HEK293 (cell line): ENCODE results near the gene ZNF594.

ENCODE experiments used
- FEZF1 ChIP-seq: fragments of 450-650 bp; formaldehyde crosslinking; IDR thresholded peaks from 2 replicates; pipeline ENCODE4 v1.5.1; 2016; ENCODE audit warnings: missing biosample characterization, missing genetic modification characterization
- KLF1 ChIP-seq: fragments of 450-650 bp; formaldehyde crosslinking; IDR thresholded peaks from 2 replicates; pipeline ENCODE4 v1.5.1; 2016; ENCODE audit warnings: missing biosample characterization, missing genetic modification characterization
- KLF9 ChIP-seq: fragments of 450-650 bp; formaldehyde crosslinking; IDR thresholded peaks from 2 replicates; pipeline ENCODE4 v1.5.1; 2016; ENCODE audit warnings: missing biosample characterization, missing genetic modification characterization, low read depth
- MYNN ChIP-seq: fragments of 450-650 bp; formaldehyde crosslinking; IDR thresholded peaks from 2 replicates; pipeline ENCODE4 v1.5.1; 2016; ENCODE audit warnings: missing biosample characterization, missing genetic modification characterization, borderline replicate concordance
- SP3 ChIP-seq: fragments of 450-650 bp; formaldehyde crosslinking; IDR thresholded peaks from 2 replicates; pipeline ENCODE4 v1.5.1; 2016; ENCODE audit warnings: missing biosample characterization, missing genetic modification characterization
- TCF7L2 ChIP-seq: IDR thresholded peaks from 2 replicates; pipeline ENCODE4 v1.6.1; 2011; ENCODE audit warnings: low read depth, mild to moderate bottlenecking, inconsistent platforms, low read length, moderate library complexity, borderline replicate concordance
- WT1 ChIP-seq: fragments of 450-650 bp; formaldehyde crosslinking; IDR thresholded peaks from 2 replicates; pipeline ENCODE4 v1.5.1; 2016; ENCODE audit warnings: missing biosample characterization, missing genetic modification characterization
- YY2 ChIP-seq: fragments of 450-650 bp; formaldehyde crosslinking; IDR thresholded peaks from 2 replicates; pipeline ENCODE4 v1.5.1; 2016; ENCODE audit warnings: missing biosample characterization, missing genetic modification characterization
- ZBTB1 ChIP-seq: fragments of 450-650 bp; formaldehyde crosslinking; IDR thresholded peaks from 2 replicates; pipeline ENCODE4 v1.5.1; 2016; ENCODE audit warnings: missing biosample characterization, missing genetic modification characterization
- ZBTB20 ChIP-seq: fragments of 450-650 bp; formaldehyde crosslinking; IDR thresholded peaks from 2 replicates; pipeline ENCODE4 v1.5.1; 2016; ENCODE audit warnings: missing biosample characterization, missing genetic modification characterization
- ZNF157 ChIP-seq: fragments of 450-650 bp; formaldehyde crosslinking; IDR thresholded peaks from 2 replicates; pipeline ENCODE4 v1.5.1; 2016; ENCODE audit warnings: missing biosample characterization, missing genetic modification characterization
- ZNF341 ChIP-seq: fragments of 450-650 bp; formaldehyde crosslinking; IDR thresholded peaks from 2 replicates; pipeline ENCODE4; 2016; ENCODE audit warnings: low read depth, missing biosample characterization, missing genetic modification characterization
- ZNF423 ChIP-seq: fragments of 450-650 bp; formaldehyde crosslinking; IDR thresholded peaks from 2 replicates; pipeline ENCODE4 v1.5.1; 2016; ENCODE audit warnings: missing biosample characterization, missing genetic modification characterization
- ZNF48 ChIP-seq: fragments of 450-650 bp; formaldehyde crosslinking; IDR thresholded peaks from 2 replicates; pipeline ENCODE4 v1.5.1; 2016; ENCODE audit warnings: missing biosample characterization, missing genetic modification characterization
- ZNF501 ChIP-seq: fragments of 450-650 bp; formaldehyde crosslinking; IDR thresholded peaks from 2 replicates; pipeline ENCODE4 v1.5.1; 2016; ENCODE audit warnings: missing biosample characterization, missing genetic modification characterization
- ZNF510 ChIP-seq: fragments of 450-650 bp; formaldehyde crosslinking; IDR thresholded peaks from 2 replicates; pipeline ENCODE4 v1.5.1; 2018; ENCODE audit warnings: mild to moderate bottlenecking, missing genetic modification characterization, missing biosample characterization; ENCODE audit not compliant: insufficient replicate concordance
- ZNF558 ChIP-seq: fragments of 450-650 bp; formaldehyde crosslinking; IDR thresholded peaks from 2 replicates; pipeline ENCODE4 v1.5.1; 2016; ENCODE audit warnings: missing biosample characterization, missing genetic modification characterization
- ZNF610 ChIP-seq: fragments of 450-650 bp; formaldehyde crosslinking; IDR thresholded peaks from 2 replicates; pipeline ENCODE4 v1.5.1; 2016; ENCODE audit warnings: missing biosample characterization, missing genetic modification characterization, borderline replicate concordance
- ZNF621 ChIP-seq: fragments of 450-650 bp; formaldehyde crosslinking; IDR thresholded peaks from 2 replicates; pipeline ENCODE4 v1.5.1; 2017; ENCODE audit warnings: missing biosample characterization, missing genetic modification characterization
- ZNF626 ChIP-seq: fragments of 450-650 bp; sonication (Bioruptor Pico); formaldehyde crosslinking; IDR thresholded peaks from 2 replicates; pipeline ENCODE4 v1.5.1; 2018; ENCODE audit warnings: missing biosample characterization, missing genetic modification characterization, inconsistent platforms
- ZNF701 ChIP-seq: fragments of 450-650 bp; formaldehyde crosslinking; IDR thresholded peaks from 2 replicates; pipeline ENCODE4 v1.5.1; 2016; ENCODE audit warnings: missing biosample characterization, missing genetic modification characterization
- ZNF791 ChIP-seq: fragments of 450-650 bp; formaldehyde crosslinking; IDR thresholded peaks from 2 replicates; pipeline ENCODE4 v1.5.1; 2016; ENCODE audit warnings: missing biosample characterization, missing genetic modification characterization
- ZNF843 ChIP-seq: fragments of 450-650 bp; formaldehyde crosslinking; IDR thresholded peaks from 2 replicates; pipeline ENCODE4 v1.5.1; 2016; ENCODE audit warnings: missing biosample characterization, missing genetic modification characterization
- ZSCAN16 ChIP-seq: fragments of 450-650 bp; formaldehyde crosslinking; IDR thresholded peaks from 2 replicates; pipeline ENCODE4 v1.5.1; 2016; ENCODE audit warnings: missing biosample characterization, missing genetic modification characterization
- TF ChIP-seq, protein P1 (sequence below): fragments of 450-650 bp; formaldehyde crosslinking; IDR thresholded peaks from 2 replicates; pipeline ENCODE4 v1.5.1; 2016; ENCODE audit warnings: missing biosample characterization, missing genetic modification characterization, low read depth
- TF ChIP-seq, protein P2 (sequence below): fragments of 450-650 bp; formaldehyde crosslinking; IDR thresholded peaks from 2 replicates; pipeline ENCODE4 v1.5.1; 2016; ENCODE audit warnings: missing biosample characterization, missing genetic modification characterization, borderline replicate concordance
- TF ChIP-seq, protein P3 (sequence below): fragments of 450-650 bp; formaldehyde crosslinking; IDR thresholded peaks from 2 replicates; pipeline ENCODE4 v1.5.1; 2016; ENCODE audit warnings: missing biosample characterization, missing genetic modification characterization
- TF ChIP-seq, protein P4 (sequence below): fragments of 450-650 bp; formaldehyde crosslinking; optimal IDR thresholded peaks from 2 replicates; pipeline ENCODE3; 2016; ENCODE audit warnings: missing biosample characterization, mild to moderate bottlenecking, missing genetic modification characterization

ZNF594 gene

DNA sequence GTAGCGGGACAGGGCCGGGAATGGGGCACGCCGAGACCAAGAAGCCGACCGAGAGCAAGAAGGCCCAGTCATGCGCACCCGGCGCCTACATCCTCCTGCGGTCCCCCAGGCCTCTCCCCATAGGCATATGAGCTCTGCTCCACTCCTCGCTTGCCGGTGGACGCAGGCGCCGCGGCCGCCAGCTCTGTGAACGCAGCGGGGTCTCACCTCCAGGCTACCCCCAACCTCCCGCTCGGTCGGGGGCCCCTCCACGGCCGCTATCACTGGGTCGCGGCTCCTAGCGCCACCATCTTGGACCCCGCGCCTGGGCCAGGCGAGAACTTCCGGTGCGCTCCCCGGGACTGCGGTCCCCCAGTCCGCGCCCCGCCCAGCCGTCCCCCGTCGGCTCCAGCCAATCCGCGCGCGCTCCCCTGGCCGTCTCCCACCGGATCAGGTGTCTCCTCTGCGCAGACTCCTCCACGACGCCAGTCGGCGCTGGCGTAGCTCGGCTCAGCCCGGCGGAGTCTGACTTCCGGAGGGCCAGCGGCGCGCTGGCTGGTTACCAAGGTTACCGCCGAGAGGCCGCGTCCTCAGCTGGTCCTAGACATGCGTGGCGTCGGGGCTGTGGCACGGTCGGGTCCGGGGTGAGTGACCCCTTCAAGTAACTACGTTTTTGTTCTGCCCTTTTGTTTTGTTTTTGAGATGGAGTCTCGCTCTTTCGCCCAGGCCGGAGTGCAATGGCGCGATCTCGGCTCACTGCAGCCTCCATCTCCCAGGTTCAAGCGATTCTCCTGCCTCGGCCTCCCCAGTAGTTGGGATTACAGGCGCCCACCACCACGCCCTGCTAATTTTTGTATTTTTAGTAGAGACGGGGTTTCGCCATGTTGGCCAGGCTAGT is at the start of gene ZNF594 (continued):
- TF ChIP-seq ZNF48 (tag by site-specific recombination) (no peak), ZBTB20 (tag by site-specific recombination) (peak; percentile 64; the same call in 1 of the 2 replicates), ZNF423 (tag by site-specific recombination) (peak; percentile 71), ZNF843 (tag by site-specific recombination) (0 out of 2 replicates have a peak, but pooled peaks have one; percentile 12), ZNF791 (tag by site-specific recombination) (0 out of 2 replicates have a peak, but pooled peaks have one; percentile 29), ZNF626 (tag by site-specific recombination) (no peak), KLF9 (tag by site-specific recombination) (peak; percentile 61), YY2 (tag by site-specific recombination) (peak; percentile 85), ZNF501 (tag by site-specific recombination) (peak; percentile 85), SP3 (tag by site-specific recombination) (peak; percentile 82), ZBTB1 (tag by site-specific recombination) (no peak), WT1 (tag by site-specific recombination) (no peak), ZNF610 (tag by site-specific recombination) (peak; percentile 64; the same call in 1 of the 2 replicates), ZSCAN16 (tag by site-specific recombination) (0 out of 2 replicates have a peak, but pooled peaks have one; percentile 47), KLF1 (peak; percentile 66), ZNF510 (tag by site-specific recombination) (no peak), ZNF157 (tag by site-specific recombination) (no peak), MYNN (peak; percentile 71), TCF7L2 (no peak), FEZF1 (no peak), ZNF341 (tag by site-specific recombination) (no peak), ZNF621 (no peak), ZNF558 (no peak), ZNF701 (tag by site-specific recombination) (no peak)
- TF ChIP-seq, protein P1, sequence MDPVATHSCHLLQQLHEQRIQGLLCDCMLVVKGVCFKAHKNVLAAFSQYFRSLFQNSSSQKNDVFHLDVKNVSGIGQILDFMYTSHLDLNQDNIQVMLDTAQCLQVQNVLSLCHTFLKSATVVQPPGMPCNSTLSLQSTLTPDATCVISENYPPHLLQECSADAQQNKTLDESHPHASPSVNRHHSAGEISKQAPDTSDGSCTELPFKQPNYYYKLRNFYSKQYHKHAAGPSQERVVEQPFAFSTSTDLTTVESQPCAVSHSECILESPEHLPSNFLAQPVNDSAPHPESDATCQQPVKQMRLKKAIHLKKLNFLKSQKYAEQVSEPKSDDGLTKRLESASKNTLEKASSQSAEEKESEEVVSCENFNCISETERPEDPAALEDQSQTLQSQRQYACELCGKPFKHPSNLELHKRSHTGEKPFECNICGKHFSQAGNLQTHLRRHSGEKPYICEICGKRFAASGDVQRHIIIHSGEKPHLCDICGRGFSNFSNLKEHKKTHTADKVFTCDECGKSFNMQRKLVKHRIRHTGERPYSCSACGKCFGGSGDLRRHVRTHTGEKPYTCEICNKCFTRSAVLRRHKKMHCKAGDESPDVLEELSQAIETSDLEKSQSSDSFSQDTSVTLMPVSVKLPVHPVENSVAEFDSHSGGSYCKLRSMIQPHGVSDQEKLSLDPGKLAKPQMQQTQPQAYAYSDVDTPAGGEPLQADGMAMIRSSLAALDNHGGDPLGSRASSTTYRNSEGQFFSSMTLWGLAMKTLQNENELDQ, result no peak
- TF ChIP-seq, protein P2, sequence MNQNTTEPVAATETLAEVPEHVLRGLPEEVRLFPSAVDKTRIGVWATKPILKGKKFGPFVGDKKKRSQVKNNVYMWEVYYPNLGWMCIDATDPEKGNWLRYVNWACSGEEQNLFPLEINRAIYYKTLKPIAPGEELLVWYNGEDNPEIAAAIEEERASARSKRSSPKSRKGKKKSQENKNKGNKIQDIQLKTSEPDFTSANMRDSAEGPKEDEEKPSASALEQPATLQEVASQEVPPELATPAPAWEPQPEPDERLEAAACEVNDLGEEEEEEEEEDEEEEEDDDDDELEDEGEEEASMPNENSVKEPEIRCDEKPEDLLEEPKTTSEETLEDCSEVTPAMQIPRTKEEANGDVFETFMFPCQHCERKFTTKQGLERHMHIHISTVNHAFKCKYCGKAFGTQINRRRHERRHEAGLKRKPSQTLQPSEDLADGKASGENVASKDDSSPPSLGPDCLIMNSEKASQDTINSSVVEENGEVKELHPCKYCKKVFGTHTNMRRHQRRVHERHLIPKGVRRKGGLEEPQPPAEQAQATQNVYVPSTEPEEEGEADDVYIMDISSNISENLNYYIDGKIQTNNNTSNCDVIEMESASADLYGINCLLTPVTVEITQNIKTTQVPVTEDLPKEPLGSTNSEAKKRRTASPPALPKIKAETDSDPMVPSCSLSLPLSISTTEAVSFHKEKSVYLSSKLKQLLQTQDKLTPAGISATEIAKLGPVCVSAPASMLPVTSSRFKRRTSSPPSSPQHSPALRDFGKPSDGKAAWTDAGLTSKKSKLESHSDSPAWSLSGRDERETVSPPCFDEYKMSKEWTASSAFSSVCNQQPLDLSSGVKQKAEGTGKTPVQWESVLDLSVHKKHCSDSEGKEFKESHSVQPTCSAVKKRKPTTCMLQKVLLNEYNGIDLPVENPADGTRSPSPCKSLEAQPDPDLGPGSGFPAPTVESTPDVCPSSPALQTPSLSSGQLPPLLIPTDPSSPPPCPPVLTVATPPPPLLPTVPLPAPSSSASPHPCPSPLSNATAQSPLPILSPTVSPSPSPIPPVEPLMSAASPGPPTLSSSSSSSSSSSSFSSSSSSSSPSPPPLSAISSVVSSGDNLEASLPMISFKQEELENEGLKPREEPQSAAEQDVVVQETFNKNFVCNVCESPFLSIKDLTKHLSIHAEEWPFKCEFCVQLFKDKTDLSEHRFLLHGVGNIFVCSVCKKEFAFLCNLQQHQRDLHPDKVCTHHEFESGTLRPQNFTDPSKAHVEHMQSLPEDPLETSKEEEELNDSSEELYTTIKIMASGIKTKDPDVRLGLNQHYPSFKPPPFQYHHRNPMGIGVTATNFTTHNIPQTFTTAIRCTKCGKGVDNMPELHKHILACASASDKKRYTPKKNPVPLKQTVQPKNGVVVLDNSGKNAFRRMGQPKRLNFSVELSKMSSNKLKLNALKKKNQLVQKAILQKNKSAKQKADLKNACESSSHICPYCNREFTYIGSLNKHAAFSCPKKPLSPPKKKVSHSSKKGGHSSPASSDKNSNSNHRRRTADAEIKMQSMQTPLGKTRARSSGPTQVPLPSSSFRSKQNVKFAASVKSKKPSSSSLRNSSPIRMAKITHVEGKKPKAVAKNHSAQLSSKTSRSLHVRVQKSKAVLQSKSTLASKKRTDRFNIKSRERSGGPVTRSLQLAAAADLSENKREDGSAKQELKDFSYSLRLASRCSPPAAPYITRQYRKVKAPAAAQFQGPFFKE (tag by site-specific recombination), result no peak
- TF ChIP-seq, protein P3, sequence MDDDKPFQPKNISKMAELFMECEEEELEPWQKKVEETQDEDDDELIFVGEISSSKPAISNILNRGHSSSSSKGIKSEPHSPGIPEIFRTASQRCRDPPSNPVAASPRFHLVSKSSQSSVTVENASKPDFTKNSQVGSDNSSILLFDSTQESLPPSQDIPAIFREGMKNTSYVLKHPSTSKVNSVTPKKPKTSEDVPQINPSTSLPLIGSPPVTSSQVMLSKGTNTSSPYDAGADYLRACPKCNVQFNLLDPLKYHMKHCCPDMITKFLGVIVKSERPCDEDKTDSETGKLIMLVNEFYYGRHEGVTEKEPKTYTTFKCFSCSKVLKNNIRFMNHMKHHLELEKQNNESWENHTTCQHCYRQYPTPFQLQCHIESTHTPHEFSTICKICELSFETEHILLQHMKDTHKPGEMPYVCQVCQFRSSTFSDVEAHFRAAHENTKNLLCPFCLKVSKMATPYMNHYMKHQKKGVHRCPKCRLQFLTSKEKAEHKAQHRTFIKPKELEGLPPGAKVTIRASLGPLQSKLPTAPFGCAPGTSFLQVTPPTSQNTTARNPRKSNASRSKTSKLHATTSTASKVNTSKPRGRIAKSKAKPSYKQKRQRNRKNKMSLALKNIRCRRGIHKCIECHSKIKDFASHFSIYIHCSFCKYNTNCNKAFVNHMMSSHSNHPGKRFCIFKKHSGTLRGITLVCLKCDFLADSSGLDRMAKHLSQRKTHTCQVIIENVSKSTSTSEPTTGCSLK (tag by site-specific recombination), result no peak
- TF ChIP-seq, protein P4, sequence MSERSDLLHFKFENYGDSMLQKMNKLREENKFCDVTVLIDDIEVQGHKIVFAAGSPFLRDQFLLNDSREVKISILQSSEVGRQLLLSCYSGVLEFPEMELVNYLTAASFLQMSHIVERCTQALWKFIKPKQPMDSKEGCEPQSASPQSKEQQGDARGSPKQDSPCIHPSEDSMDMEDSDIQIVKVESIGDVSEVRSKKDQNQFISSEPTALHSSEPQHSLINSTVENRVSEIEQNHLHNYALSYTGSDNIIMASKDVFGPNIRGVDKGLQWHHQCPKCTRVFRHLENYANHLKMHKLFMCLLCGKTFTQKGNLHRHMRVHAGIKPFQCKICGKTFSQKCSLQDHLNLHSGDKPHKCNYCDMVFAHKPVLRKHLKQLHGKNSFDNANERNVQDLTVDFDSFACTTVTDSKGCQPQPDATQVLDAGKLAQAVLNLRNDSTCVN (tag by site-specific recombination), result peak; percentile 95
